ENCODE measurements around the gene ZNF79. TPM values are rescaled to one million over a fixed set of nuclear protein-coding genes. Genes with fewer than 3 reads are reported as not detected.

The ZNF79 gene
- total and polyA plus RNA-seq, 12 donors: 5.5 to 16.5 (median 10.6) TPM

GRCh38 chr9:127445851-127446712 is 21.9 kb downstream of the ZNF79 start:
- H3K9me3 ChIP-seq (replicated peaks in 1 of 3): no peaks in the 10 kb centered on the region
- no peak for DNase-seq
- no peaks in the 10 kb centered on the region for H3K27me3 ChIP-seq
- TF ChIP-seq CTCF (IDR thresholded peaks at IDR 0.05) (no peak), POLR2A (IDR thresholded peaks at IDR 0.05) (no peak)
- peaks cover 0 to 72% of the 10 kb centered on the region in 2 donors for H3K36me3 ChIP-seq (replicated peaks in 1 of 2)
- peaks cover 9 to 27% of the 10 kb centered on the region in 2 donors for H3K4me1 ChIP-seq (replicated peaks in 1 of 2)
- no peak overlapping the region for H3K4me3 ChIP-seq
- intact Hi-C loops (cut with DNase I): no loop called here
- 86 to 96% (median 91%) methylated on average over 4 of the region's 4 CpGs for WGBS, 4 donors
- H3K27ac ChIP-seq: no peak overlapping the region

GRCh38 chr9:127446713-127447415 is 22.7 kb downstream of the ZNF79 start:
- intact Hi-C loops (cut with DNase I): no loop called here
- Histone ChIP-seq H3K36me3 (replicated peaks in 1 of 2) (peaks cover 0 to 67% of the 10 kb centered on the region in 2 donors), H3K4me1 (replicated peaks in 1 of 2) (peaks cover 9 to 27% of the 10 kb centered on the region in 2 donors), H3K9me3 (replicated peaks in 1 of 3) (no peaks in the 10 kb centered on the region), H3K27me3 (no peaks in the 10 kb centered on the region), H3K4me3 (no peak overlapping the region), H3K27ac (no peak overlapping the region)
- TF ChIP-seq CTCF (IDR thresholded peaks at IDR 0.05): no peak
- TF ChIP-seq POLR2A (IDR thresholded peaks at IDR 0.05): no peak
- 84 to 91% (median 88%) methylated on average over 6 to 7 of the region's 7 CpGs for WGBS, 4 donors
- no peak for DNase-seq

GRCh38 chr9:127447416-127448111 is 23.4 kb downstream of the ZNF79 start:
- Histone ChIP-seq H3K36me3 (replicated peaks in 1 of 2) (peaks cover 0 to 65% of the 10 kb centered on the region in 2 donors), H3K27me3 (no peaks in the 10 kb centered on the region), H3K27ac (no peak overlapping the region)

More at GRCh38 chr9:127447416-127448111, 23.4 kb downstream of the ZNF79 start:
- Histone ChIP-seq H3K4me1 (replicated peaks in 1 of 2) (peaks cover 14 to 34% of the 10 kb centered on the region in 2 donors), H3K9me3 (replicated peaks in 1 of 3) (no peaks in the 10 kb centered on the region), H3K4me3 (no peak overlapping the region)
- intact Hi-C loops (cut with DNase I): no loop called here
- DNase-seq: no peak
- TF ChIP-seq CTCF (IDR thresholded peaks at IDR 0.05): no peak
- no peak for TF ChIP-seq POLR2A (IDR thresholded peaks at IDR 0.05)
- WGBS, 4 donors: 81 to 88% (median 83%) methylated on average over 7 of the region's 7 CpGs
